ENCODE measurements around the gene GMPR2.

GMPR2 gene

DNA sequence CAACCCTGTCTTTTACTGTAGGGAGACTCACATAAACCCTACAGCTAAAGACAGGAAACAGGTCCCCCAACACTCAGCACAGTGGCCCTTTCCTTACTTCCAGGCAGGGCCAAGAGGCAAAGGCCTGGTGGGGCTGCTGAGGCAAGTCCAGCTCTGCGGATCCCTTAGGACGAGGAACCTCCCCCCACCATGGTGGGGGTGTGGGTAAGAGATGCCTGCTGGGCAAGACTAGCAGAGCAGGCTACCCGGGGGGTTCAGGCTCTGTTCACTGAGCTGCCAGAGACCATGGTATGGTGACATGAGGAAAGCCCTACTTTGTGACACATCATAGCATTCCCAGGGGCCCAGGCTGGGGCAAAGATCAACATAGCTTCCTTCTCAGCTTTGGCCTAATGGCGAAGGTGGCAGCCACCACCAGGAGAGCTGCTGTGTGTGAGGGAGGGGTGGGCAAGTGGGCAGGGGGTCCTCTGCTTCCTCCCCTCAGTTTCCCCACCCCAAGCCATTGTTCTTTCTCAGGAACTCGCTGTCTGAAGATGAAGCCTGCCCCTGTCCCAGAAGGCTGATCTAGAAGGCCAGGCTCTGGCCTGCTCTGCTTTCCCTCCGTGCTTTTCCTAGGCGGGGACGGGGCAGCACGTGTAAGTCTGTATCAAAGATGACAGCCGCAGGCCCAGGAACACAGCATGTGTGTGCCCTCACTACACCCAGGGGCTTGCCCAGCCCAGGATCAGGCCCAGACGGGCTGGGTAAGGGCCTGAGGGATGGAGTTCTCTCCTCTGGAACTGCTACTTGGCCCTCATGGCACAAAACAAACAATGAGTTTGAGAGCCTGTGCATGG lies 19.8 kb downstream of the GMPR2 start:
- no peak for DNase-seq (ENCODE audit: low read depth)

GRCh38 chr14:24253936-24254335 lies 21.2 kb downstream of the GMPR2 start:
- DNase-seq (ENCODE audit: low read depth): no peak

DNA sequence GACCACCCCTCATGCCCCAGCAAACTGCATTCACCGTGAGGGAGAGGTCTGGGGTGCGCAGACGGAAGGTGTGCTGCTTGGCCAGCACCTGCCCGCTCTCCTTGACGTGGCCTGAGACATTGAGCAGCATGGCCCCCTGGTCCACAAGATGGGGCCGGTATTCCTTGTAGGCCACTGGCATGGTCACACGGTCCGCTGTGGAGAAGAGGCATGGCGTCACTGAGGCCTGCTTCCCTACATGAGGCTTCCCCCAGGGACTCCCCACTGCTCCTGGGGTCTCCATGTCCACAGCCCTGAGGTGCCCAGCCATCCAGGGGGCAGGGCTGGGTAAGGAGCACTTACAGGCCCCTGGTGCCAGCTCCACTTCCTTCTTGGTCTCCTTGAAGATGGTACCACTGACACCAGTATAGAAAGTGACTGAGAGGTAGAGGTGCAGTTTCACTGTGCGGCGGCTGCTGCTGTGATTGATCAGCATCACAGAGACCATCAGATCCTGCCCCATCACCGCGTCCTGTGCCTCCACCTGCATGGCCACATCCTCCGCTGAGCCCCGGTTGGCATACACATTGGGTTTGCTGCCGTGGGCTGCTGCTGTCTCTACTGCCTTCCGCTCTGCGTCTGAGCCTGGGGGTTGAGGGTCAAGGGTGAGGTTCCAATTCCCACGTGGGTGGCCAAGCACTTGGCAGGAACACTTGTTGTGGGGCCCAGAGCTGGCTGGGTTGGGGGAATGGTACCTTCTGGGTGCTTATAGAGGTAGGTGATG lies 22.1 kb downstream of the GMPR2 start:
- no peak for DNase-seq (ENCODE audit: low read depth)

GRCh38 chr14:24255438-24255837 lies 22.7 kb downstream of the GMPR2 start:
- no peak for DNase-seq (ENCODE audit: low read depth)

GRCh38 chr14:24255931-24256711 lies 23.4 kb downstream of the GMPR2 start:
- no peak for DNase-seq (ENCODE audit: low read depth)

GRCh38 chr14:24256960-24257359 lies 24.2 kb downstream of the GMPR2 start:
- DNase-seq (ENCODE audit: low read depth): no peak

- no peak for DNase-seq (ENCODE audit: low read depth)
Observed at GRCh38 chr14:24258119-24258518, 25.4 kb downstream of the GMPR2 start.

- DNase-seq (ENCODE audit: low read depth): no peak
Observed at GRCh38 chr14:24258548-24259265, 26.0 kb downstream of the GMPR2 start.

DNA sequence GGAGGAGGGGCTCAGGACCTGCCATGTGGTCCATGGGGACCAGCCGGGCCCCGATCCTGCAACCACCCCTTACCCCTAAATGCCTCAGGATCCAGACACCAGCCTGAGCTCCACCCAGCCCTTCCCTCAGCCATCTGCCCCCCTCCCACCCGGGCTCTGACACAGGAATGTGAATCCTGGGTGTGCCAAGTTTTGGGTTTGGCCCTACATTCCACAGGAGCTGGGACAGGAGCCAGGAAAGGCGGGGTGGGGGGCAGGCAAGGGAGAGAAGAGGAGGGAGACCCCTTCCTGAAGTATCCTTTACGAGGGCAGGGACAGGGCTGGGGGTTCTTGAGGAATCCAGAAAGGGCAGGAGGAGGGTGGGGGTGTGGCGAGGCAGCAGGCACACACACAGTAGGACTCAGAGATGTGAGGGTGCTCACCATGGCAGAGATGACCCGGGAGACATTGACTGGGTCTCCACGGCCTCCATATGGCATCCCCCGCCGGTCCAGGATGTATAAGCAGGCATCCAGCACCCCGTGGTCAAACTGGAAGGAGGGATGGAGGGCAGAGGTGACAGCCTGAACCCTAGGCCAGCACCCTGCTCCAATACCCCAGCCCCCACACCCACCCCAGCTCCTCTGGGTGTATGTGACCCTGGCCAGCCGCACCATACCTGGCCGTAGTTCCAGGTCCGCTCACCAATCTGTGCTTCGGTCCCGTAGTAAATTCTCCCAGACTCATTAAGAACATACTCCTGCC lies 26.7 kb downstream of the GMPR2 start:
- no peak for DNase-seq (ENCODE audit: low read depth)

DNA sequence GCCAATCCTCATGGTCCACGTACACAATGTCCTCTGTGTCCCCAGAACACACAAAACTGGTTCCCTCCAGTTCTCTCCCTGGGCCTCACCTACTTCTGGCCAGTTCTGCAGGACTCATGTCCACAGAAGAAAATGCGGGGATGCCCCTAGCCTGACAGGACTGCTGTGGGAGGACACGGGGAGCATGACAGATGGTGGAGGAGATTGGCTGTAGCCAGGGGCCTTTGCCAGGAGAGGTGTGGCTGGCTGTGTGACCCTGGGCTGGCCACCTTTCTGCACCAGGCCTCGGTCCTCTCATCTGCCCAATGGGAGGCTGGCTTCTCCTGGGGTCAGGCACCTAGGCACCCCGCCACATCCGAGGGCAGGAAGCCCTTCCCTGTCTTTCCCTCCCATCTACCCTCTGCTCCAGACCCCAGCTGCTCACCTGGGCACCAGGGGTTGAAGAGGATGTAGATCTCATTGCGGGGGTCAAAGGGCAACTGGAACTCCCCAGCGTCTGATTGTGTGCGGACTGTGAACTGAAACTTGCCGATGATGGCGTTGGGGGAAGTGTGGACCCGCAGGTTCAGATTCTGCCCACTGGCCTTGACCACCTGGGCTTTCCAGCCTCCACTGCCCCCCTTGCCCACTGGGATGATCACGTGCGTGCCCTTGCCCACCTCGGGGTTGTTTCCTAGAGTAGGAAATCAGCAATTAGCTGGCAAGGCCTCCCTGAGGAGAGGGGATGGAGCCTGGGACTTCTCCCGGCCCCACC lies 27.5 kb downstream of the GMPR2 start:
- DNase-seq (ENCODE audit: low read depth): no peak

GRCh38 chr14:24260780-24261157 lies 28.0 kb downstream of the GMPR2 start:
- DNase-seq (ENCODE audit: low read depth): no peak

- no peak for DNase-seq (ENCODE audit: low read depth)
Observed at GRCh38 chr14:24261256-24261968, 28.7 kb downstream of the GMPR2 start.

DNA sequence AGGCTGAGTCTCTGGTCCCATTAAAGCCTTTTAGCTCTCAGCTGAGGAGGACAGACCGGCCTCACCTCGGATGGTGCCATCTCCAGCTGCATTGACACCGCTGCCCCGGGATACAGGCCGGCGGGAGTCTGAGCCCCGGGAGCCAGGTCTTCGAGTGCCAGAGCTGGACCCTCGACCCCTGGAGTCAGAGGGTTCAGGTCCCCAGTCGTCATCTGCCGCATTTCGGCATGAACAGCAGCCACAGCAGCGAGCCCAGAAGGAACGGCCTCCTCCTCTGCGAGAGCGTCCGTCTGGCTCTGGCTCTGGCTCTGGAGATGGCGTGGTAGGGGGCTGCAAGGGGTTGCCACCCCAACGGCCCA lies 29.2 kb downstream of the GMPR2 start:
- DNase-seq (ENCODE audit: low read depth): no peak

GRCh38 chr14:24262821-24263733 lies 30.3 kb downstream of the GMPR2 start, which contains the start of gene TGM1:
Gene TGM1, minus strand, starts transcription at chr14:24263177. Its CDS starts 825 bp downstream, at chr14:24262352.
- DNase-seq (ENCODE audit: low read depth): no peak

DNA sequence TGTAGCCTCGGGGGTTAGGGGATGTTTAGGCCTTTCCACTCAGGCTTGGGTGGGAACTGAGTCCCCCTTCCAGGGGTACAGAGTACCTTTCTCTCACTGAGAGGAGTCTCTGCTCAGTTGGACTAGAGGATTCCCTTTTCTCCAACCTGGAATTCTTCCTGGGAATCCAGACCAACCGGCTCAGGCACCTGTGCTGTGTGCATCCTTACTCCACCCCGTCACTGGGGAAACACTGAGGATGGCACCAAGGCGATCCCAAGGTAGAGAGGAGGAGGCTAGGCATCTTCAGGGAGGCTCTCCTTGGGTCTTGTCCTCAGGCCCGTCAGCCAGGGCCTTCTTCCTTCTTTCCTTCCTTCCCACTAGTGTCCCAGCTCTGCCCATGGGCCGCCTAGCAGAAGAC lies 31.1 kb downstream of the GMPR2 start:
- no peak for DNase-seq (ENCODE audit: low read depth)

GRCh38 chr14:24264298-24264697 lies 31.6 kb downstream of the GMPR2 start:
- DNase-seq (ENCODE audit: low read depth): no peak

GRCh38 chr14:24266344-24267244 lies 33.9 kb downstream of the GMPR2 start:
- no peak for DNase-seq (ENCODE audit: low read depth)

GRCh38 chr14:24267516-24267915 lies 34.8 kb downstream of the GMPR2 start:
- no peak for DNase-seq (ENCODE audit: low read depth)

Measured in GM04503 (cell line).